Caco-2 (cell line): ENCODE results near the gene NOTCH2. TPM values are rescaled to one million over a fixed set of nuclear protein-coding genes. Genes with fewer than 3 reads are reported as not detected.
"Not testable (repeated sequence)": the region's sequence is repeated elsewhere in the genome, so short reads cannot be mapped to it uniquely, and the experiment has no call there.

Experiments used
- BruUV-seq: library from RNA; stranded (reverse); fragments of 400-500 nt; replicated peaks from 2 replicates; lab custom pipeline; 2021; lab: Mats Ljungman, UMichigan
- CTCF ChIA-PET: fragments of 300-600 bp; sonication (Branson Sonifier 250); formaldehyde crosslinking; loops from one replicate; lab custom pipeline; 2022; ENCODE audit warnings: antibody characterized with exemption; lab: Charles Lee
- POLR2A ChIA-PET: fragments of 300-600 bp; sonication (Branson Sonifier 250); formaldehyde crosslinking; loops from one replicate; lab custom pipeline; 2022; ENCODE audit warnings: antibody characterized with exemption; lab: Charles Lee
- DNase-seq, 2 experiments: peaks; one replicate each; pipeline versions ENCODE4 v3.0.0 to v3.0.0-alpha.2; 2020 to 2022
- H3K27me3 ChIP-seq: replicated peaks from 2 replicates; pipeline ENCODE4 v1.6.0; 2011; ENCODE audit warnings: low read length; ENCODE audit not compliant: control insufficient read depth, insufficient read depth
- H3K36me3 ChIP-seq: 2 replicates; pipeline ENCODE4 v1.5.1; 2011; ENCODE audit warnings: low read length; ENCODE audit not compliant: control insufficient read depth, insufficient read depth
- H3K4me1 ChIP-seq: fragments of 250-450 bp; sonication (Bioruptor Pico); 2 replicates; pipeline ENCODE4 v1.5.1; 2020; ENCODE audit warnings: mild to moderate bottlenecking
- H3K4me3 ChIP-seq: 2 replicates; pipeline ENCODE4 v1.5.1; 2011; ENCODE audit warnings: low read depth, mild to moderate bottlenecking, control low read depth, low read length
- H3K9me3 ChIP-seq: fragments of 250-450 bp; sonication (Bioruptor Pico); 2 replicates; pipeline ENCODE4 v1.5.1; 2020; ENCODE audit warnings: mild to moderate bottlenecking, moderate library complexity
- H3K27ac Mint-ChIP-seq: one replicate; pipeline ENCODE4 v1.8.0; 2022; ENCODE audit warnings: mixed read lengths; ENCODE audit not compliant: unreplicated experiment
- H3K27me3 Mint-ChIP-seq: one replicate; pipeline ENCODE4 v1.8.0; 2022; ENCODE audit warnings: mixed read lengths; ENCODE audit not compliant: insufficient read depth, unreplicated experiment
- H3K36me3 Mint-ChIP-seq: one replicate; pipeline ENCODE4 v1.8.0; 2022; ENCODE audit warnings: mild to moderate bottlenecking, mixed read lengths; ENCODE audit not compliant: insufficient read depth, unreplicated experiment
- H3K4me1 Mint-ChIP-seq: one replicate; pipeline ENCODE4 v1.8.0; 2022; ENCODE audit warnings: low read depth, mixed read lengths; ENCODE audit not compliant: unreplicated experiment
- H3K4me3 Mint-ChIP-seq: one replicate; pipeline ENCODE4 v1.8.0; 2022; ENCODE audit warnings: mild to moderate bottlenecking, moderate library complexity, mixed read lengths; ENCODE audit not compliant: unreplicated experiment
- H3K9me3 Mint-ChIP-seq: one replicate; pipeline ENCODE4 v1.8.0; 2022; ENCODE audit warnings: mixed read lengths; ENCODE audit not compliant: unreplicated experiment
- intact Hi-C: fragments of 100-400 bp; cut with micrococcal nuclease; formaldehyde crosslinking; loops from one replicate; pipeline ENCODE4 v1.10.0; 2022; ENCODE audit not compliant: unreplicated experiment
- total RNA-seq: library from RNA; stranded (reverse); gene quantifications from 2 replicates; pipeline ENCODE4 v1.2.3, GENCODE V29; 2022

Gene NOTCH2
- total RNA-seq, 1 experiment from 2014 or later = 41.1 TPM

DNA sequence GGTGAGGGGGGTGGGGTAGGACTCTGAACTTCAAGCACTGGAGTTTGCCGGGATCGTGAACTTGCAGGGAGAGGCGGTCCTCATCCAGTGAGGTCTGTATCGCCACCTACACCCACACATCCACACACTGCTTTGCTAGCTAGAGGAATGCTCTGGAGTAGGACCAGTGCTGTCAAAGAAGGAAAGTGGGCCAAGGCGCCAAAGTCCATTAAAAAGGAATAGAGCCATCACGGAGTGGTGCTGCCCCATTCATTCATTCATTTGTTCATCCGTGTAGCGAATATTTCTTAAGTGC lies 405 bp upstream of the NOTCH2 start:
- H3K36me3 Mint-ChIP-seq, H3K27ac Mint-ChIP-seq, H3K4me1 Mint-ChIP-seq, POLR2A ChIA-PET, H3K4me3 Mint-ChIP-seq, CTCF ChIA-PET, intact Hi-C loops, H3K4me1 ChIP-seq, H3K4me3 ChIP-seq, H3K9me3 Mint-ChIP-seq, H3K27me3 Mint-ChIP-seq, DNase-seq, H3K27me3 ChIP-seq, H3K9me3 ChIP-seq, H3K36me3 ChIP-seq, BruUV-seq: not testable (repeated sequence)

DNA sequence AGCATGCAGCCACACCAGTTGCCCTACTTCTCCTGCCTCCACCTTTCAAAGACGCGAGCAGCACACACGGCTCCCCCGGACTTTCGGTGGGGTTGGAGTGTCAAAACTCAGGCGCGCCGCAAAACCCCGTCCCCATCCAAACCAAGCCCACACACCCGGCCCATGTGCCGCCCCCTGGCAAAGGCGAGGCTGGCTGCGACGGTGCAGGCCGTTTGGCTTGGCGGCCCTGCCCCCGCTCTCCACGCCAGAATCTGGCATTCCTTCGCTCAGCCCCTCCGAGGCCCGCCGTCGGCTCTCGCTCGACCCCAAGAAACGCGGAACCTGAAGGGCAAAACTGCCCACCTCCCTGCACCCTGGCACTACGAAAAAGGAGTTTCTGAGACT lies 787 bp downstream of the NOTCH2 start:
- H3K27me3 ChIP-seq, H3K4me3 Mint-ChIP-seq, H3K4me1 ChIP-seq, H3K27me3 Mint-ChIP-seq, POLR2A ChIA-PET, BruUV-seq, H3K36me3 Mint-ChIP-seq, intact Hi-C loops, H3K27ac Mint-ChIP-seq, H3K9me3 ChIP-seq, H3K9me3 Mint-ChIP-seq, H3K4me1 Mint-ChIP-seq, H3K36me3 ChIP-seq, CTCF ChIA-PET: not testable (repeated sequence)
- peak overlapping the region; percentile 38 for H3K4me3 ChIP-seq
- peak; percentile 26 to 27 for DNase-seq

DNA sequence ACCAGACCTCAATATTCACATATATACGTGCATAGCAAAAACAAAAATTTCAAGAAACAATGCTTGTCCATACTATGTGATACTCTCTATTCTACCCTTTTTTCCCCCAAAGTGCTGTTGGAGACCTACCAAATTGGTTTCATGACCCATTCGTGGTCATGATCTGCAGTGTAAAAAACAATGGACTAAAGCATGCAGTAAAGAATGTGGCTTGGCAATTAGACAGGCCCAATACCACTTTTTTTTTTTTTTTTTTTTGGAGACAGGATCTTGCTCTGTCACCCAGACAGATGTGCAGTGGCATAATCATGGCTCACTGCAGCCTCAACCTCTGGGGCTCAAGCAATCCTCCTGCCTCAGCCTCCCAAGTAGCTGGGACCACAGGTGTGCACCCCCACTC lies 21.3 kb downstream of the NOTCH2 start:
- DNase-seq, H3K9me3 ChIP-seq, POLR2A ChIA-PET, BruUV-seq, H3K27me3 Mint-ChIP-seq, H3K9me3 Mint-ChIP-seq, H3K4me3 Mint-ChIP-seq, H3K36me3 Mint-ChIP-seq, intact Hi-C loops, H3K4me1 ChIP-seq, H3K27me3 ChIP-seq, H3K36me3 ChIP-seq, H3K4me1 Mint-ChIP-seq, H3K4me3 ChIP-seq, CTCF ChIA-PET, H3K27ac Mint-ChIP-seq: not testable (repeated sequence)

DNA sequence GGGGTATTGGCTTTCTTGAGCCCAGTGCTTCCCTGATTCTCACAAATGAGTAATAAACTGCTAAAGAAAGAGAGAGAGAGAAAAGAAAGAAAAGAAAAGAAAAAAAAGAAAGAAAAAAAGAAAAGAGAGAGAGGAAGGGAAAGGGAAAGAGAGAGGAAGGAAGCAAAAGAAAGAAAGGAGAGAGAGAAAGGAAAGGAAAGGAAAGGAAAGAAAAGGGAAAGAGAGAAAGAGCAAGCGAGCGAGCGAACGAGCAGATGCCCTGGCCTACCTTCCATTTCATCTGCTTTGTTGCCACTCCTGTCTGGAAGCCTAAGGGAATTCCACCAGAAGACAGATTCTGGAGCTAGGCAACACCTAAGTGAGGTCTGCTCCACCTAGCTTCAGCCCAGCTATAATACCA lies 27.7 kb downstream of the NOTCH2 start:
- DNase-seq, H3K36me3 Mint-ChIP-seq, CTCF ChIA-PET, POLR2A ChIA-PET, H3K27me3 Mint-ChIP-seq, H3K9me3 Mint-ChIP-seq, H3K9me3 ChIP-seq, H3K4me3 ChIP-seq, BruUV-seq, H3K36me3 ChIP-seq, H3K4me1 ChIP-seq, H3K4me1 Mint-ChIP-seq, intact Hi-C loops, H3K4me3 Mint-ChIP-seq, H3K27ac Mint-ChIP-seq, H3K27me3 ChIP-seq: not testable (repeated sequence)

DNA sequence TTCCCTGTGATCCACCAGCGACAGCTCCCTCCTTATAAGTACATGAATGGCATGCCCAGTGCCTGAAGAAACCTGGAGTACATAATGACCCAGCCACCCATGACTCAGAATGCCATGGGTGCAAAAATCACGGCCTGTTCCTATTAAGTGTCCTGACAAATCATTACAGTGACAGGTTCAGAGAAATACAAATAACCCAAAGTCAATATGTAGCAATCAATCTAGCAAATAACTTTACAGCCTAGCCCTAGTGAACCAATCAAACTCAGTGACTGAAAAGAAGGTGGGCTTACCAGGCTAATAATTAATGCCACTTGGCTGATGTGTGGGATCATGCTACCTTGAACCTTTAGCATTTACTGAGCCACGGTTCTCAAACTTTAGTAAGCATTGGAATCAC lies 37.2 kb downstream of the NOTCH2 start:
- CTCF ChIA-PET, POLR2A ChIA-PET, H3K9me3 Mint-ChIP-seq, H3K27me3 ChIP-seq, intact Hi-C loops, H3K27me3 Mint-ChIP-seq, H3K27ac Mint-ChIP-seq, H3K4me1 Mint-ChIP-seq, H3K36me3 ChIP-seq, H3K4me3 Mint-ChIP-seq, H3K4me1 ChIP-seq, DNase-seq, BruUV-seq, H3K36me3 Mint-ChIP-seq, H3K9me3 ChIP-seq, H3K4me3 ChIP-seq: not testable (repeated sequence)

DNA sequence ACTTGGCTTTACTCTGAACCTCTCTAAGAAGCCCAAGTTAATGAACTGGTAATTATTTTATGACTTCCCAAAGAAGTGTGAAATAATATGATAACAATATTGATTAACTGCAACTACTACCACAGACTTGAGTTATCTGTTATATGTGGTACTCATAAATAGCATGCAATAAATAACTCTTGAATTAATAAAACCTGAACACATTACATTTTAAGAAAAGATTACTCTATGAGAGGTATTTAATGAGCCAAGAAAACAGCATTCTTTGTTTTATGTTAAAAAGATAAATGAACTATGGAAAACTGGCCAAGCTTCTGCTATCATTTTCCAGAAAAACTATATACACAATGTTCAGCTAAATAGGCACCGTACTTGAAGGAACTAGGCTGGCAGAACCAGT lies 45.7 kb downstream of the NOTCH2 start:
- DNase-seq, POLR2A ChIA-PET, intact Hi-C loops, H3K9me3 ChIP-seq, H3K4me1 Mint-ChIP-seq, H3K27me3 ChIP-seq, H3K4me3 Mint-ChIP-seq, H3K36me3 Mint-ChIP-seq, H3K4me1 ChIP-seq, BruUV-seq, H3K36me3 ChIP-seq, CTCF ChIA-PET, H3K27me3 Mint-ChIP-seq, H3K4me3 ChIP-seq, H3K27ac Mint-ChIP-seq, H3K9me3 Mint-ChIP-seq: not testable (repeated sequence)

DNA sequence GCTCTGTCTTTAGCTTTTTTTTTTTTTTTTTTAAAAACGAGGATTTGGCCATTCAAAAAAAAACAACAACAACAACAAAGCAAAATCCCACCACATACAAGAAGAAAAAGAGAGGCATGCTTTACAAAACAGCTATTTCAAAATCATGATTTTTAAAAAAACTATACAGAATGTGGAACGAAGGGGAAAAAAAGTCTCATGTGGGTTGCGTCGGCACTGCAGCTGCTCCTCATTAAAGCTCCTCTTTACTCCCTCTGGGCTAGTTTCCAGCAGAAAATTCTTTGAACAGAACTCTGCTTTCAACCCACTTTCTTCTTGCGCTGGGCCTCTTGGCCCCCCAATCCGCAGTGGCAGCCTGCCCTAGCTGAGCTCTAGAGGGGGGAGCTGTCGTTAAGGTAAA lies 54.5 kb downstream of the NOTCH2 start:
- DNase-seq, H3K4me1 Mint-ChIP-seq, H3K4me3 ChIP-seq, H3K27me3 Mint-ChIP-seq, BruUV-seq, H3K4me3 Mint-ChIP-seq, H3K9me3 Mint-ChIP-seq, H3K36me3 Mint-ChIP-seq, H3K9me3 ChIP-seq, POLR2A ChIA-PET, H3K27me3 ChIP-seq, CTCF ChIA-PET, H3K36me3 ChIP-seq, H3K4me1 ChIP-seq, H3K27ac Mint-ChIP-seq, intact Hi-C loops: not testable (repeated sequence)
